Stimulated activated CD8-positive, alpha-beta memory T cell treated with anti-CD3 and anti-CD28 coated beads, Interleukin-15, amount 100 ng/mL, for 24 hours (primary cell): ENCODE data around the gene SMAD6.

Source experiments
- DNase-seq: peaks from one replicate; pipeline ENCODE4 v3.0.0-alpha.2; 2020; ENCODE audit warnings: low read depth

The SMAD6 gene

GRCh38 chr15:66721020-66721419, 19.0 kb downstream of the SMAD6 start:
- DNase-seq = no peak

- DNase-seq = no peak
Measured at GRCh38 chr15:66721501-66721937, 19.5 kb downstream of the SMAD6 start.

GRCh38 chr15:66721954-66722353, 19.9 kb downstream of the SMAD6 start:
- DNase-seq = no peak

DNA sequence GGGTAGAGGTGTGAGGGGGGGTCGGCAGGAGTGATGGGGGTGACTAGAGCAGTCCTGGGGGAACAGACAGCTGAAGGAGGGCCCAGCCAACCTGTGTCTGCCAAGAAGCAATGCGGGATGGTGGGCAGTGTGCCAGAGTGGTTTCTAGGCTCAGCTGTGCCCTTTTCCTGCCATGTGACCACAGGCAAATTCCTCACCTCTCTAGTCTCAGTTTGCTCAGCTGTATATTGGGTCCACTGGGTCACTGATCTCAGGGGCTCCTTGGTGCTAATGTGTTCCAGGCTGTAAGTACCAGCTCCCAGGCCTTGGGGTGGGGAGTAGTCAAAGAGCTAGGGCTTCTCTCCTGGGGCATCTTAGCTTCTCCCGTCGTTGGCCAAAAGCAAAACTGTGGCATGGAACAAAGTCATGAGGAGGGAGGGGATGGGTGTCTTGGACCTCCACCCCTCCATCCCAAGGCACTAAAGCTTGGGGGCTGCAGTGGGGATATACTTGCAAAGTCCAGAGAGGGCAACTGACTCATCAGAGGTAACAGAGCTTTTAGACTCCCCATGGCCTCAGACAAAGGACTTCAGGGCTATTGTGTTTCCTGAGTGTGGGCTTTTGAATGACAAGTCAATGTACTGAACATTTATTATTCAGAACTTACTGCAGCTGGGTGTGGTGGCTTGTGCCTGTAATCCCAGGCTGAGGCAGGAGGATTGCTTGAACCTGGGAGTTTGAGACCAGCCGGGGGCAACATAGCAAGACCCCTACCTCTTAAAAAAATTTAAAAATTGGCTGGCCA, 20.9 kb downstream of the SMAD6 start:
- DNase-seq = no peak

GRCh38 chr15:66723826-66724731, 22.0 kb downstream of the SMAD6 start:
- DNase-seq = no peak

DNA sequence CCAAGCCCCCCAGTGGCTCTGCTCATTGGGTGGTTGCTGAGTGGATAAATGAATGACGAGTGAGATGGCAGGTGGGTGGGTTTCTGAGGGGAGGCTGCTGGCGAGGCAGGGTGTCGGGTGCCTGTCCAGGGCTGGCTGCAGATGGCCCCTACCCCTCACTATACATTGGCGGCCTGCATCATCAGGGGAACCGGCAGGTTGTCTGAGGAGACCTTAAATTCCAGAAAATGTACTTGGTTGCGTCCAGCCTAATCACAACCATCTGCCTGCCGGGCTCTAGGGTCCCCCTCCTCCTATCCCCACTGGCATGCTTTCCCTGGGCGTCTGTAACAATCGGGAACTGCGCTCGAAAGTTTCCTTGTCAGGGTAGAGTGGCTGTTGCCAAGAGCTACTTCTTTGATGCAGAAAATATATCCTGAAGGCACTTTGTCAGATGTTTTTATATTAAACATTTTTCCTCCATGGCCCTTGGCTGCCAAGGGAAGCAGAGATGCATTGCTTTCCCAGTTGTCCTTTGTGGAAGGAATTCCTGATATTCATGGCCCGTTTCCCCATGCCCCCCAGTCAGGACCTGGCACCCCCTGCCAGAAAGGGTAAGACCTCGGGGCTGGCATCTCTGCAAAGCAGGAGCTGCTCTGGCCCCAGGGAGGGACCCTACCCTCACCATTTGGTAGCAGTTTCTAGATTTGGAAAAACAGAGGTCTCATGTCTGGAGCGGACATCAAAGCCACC, 22.9 kb downstream of the SMAD6 start:
- no peak for DNase-seq

DNA sequence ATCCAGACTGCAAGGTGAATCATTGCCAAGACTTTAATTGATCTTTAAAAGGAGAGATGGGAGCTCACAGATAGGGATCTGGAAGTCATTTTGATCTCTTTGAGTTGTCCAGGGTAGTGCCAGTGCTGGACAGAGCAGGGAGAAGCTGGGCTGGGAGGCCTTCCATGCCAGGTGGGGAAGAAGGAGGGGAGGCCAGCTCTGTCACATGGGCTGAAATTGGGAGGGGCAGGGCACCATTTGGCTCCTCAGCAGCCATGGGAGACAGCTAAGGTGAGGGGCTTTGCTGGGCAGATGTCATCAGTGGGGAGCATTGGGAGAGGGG, 23.4 kb downstream of the SMAD6 start:
- no peak for DNase-seq

DNA sequence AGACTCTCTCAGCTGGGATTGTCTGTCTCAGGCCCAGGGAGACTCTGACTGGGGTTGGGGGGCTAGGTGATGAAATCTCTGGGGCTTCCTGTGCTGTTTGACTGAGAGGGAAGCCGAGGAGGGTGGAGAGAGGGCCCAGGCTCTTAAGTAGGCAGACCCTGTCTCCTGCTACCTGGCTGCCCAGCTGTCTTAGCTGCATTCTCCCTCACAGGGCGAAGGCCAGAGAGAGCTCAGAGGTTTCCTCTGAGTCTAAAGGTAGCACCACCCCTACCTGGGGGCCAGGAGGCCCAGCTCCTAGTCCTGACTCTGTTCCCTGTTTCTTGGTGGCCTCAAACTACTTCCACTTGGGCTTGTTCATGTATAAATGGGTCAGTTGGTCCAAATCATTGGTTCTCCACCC, 24.4 kb downstream of the SMAD6 start:
- DNase-seq = no peak

- no peak for DNase-seq
Measured at GRCh38 chr15:66729331-66729951, 27.4 kb downstream of the SMAD6 start.

DNA sequence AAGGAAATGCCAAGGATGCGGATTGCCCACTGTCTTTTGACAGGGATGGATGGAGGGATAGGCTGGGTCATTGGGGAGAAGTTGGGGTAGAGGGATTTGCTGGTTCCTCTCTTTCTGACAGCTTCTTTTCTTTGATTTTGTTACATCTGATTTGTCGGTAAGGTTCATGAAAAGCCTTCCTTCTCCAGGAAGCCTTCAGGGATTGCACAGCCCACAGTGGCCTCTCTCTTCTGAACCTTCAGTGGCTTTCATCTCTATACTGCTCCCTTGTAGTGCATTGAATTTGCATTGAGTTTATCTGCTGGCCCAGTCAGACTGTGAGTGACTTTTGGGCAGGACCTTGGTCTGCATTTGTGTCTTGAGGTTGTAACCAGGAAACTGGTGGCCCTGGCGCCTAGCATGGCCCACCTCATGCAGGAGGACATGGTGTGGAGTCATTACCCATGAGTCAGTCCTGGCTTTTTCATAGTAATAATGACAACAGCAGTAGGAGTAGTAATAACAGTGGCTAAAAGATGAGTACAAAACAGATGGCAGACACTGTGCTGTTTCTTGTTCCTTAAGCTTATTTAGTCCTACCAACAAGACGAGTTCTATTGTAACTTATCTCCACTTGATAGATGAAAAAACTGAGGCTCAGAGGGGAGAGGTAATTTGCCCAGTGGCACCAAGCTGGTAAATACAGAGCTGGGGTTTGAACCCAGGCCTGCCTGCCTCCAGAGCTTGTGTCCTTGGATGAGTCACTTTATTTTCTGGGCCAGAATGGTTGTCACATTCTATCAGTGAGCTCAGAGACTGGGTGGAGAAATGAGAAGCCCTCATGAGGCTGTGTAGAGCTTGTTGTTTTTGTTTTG, 28.4 kb downstream of the SMAD6 start:
- DNase-seq = no peak

DNA sequence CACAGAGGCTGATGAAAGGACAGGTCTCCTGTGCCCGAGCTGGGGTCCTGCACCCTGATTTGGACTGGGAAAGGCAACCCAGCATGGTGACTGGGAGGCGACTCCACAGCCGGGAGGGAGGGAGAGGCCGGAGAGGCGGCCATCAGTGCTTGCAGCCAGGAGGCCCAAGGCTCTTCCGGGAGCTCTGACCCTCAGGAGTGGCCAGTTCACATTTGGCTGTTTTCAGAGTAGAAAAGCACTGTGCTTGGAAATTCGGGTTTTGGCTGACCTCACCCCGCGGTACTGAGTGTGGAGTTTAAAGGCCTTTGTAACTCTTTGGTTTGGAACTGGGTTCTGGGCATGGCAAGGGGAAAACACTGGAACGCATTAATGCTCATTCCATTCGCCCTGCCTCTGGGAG, 31.9 kb downstream of the SMAD6 start:
- DNase-seq = no peak

GRCh38 chr15:66734961-66735908, 33.2 kb downstream of the SMAD6 start:
- DNase-seq = no peak

DNA sequence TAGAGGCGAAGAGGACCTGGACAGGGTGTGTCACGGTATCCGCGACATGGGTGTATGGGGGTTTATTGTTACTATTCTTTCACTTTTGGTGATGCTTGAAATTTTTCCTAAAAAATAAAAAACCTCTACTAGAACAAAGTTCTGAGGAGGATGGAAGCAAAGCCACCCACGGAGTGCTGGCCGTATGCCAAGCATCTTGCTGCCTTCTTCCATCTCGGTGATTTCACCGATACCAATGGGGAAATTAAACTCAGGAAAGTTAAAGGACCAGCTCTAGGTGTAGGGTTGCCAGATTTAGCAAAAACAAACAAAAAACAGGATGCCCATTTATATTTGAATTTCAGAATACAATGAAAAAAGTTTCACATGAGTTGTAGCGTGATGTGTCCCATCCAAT, 33.9 kb downstream of the SMAD6 start:
- DNase-seq = no peak

GRCh38 chr15:66737243-66738010, 35.4 kb downstream of the SMAD6 start:
- DNase-seq = no peak

GRCh38 chr15:66738116-66738515, 36.1 kb downstream of the SMAD6 start:
- no peak for DNase-seq

DNA sequence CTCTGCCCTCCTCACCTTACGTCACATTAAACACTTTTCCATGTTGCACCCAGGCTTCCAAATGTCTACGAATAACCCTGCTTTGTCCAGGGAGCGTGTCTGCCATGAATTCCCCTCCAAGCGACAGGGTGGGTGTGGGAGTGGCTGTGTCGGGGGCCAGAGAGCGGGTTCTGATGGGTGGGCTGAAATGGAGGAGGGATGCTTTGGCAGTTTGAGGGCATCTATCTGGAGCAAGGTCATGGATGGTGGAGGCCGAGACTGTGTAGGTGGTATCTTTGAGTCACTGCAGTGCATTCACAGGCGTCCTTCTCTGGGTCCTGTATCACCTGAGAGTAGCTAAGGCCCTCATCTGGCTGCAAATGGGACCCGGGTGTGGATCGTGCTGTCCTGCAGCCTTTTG, 36.6 kb downstream of the SMAD6 start:
- no peak for DNase-seq

DNA sequence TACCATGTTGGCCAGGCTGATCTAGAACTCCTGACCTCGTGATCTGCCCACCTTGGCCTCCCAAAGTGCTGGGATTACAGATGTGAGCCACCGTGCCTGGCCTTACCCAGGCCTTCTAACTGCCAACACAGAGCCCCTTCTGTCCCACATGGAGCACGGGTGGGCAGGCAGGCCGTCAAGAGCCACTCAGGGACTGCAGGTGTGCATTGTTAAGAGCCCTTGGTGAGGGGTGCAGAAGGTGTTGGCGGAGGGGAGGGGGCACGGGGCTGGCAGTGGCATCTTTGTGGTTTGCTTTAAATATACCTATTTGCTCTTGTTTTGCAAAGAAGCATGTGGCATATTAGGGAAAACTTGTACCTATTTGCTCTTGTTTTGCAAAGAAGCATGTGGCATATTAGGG, 37.3 kb downstream of the SMAD6 start:
- no peak for DNase-seq

- DNase-seq = no peak
Measured at GRCh38 chr15:66740802-66741201, 38.8 kb downstream of the SMAD6 start.

- no peak for DNase-seq
Measured at GRCh38 chr15:66741646-66742045, 39.6 kb downstream of the SMAD6 start.
